Gastrocnemius medialis (tissue), 4 donors: Measurements from ENCODE around the gene IQGAP2. TPM values are rescaled to one million over a fixed set of nuclear protein-coding genes. Genes with fewer than 3 reads are reported as not detected.

Experiments used
- ATAC-seq, 2 donors: fragments of 150-250 bp; one replicate each; pipeline ENCODE4 v1.9.1; 2016
- DNase-seq, 2 donors: peaks; one replicate each; pipeline ENCODE4 v3.0.0-alpha.2; 2019
- H3K27ac ChIP-seq, 4 donors: fragments of 200-600 bp; sonication (generic); 1 replicate in 1 of 4; 2 replicates in 3 of 4; pipeline ENCODE4 v1.5.1; 2016 to 2018; ENCODE audit warnings: mild to moderate bottlenecking in 2 of 4, moderate library complexity in 1 of 4
- H3K27me3 ChIP-seq, 3 donors: fragments of 200-600 bp; sonication (generic) in 2 of 3; 1 replicate in 1 of 3; 2 replicates in 2 of 3; pipeline versions ENCODE4 v1.5.1 to v1.6.0; 2016 to 2019; ENCODE audit warnings: mild to moderate bottlenecking in 1 of 3, moderate library complexity in 1 of 3
- H3K36me3 ChIP-seq, 2 donors: fragments of 200-600 bp; sonication (generic) in 1 of 2; one replicate each; pipeline ENCODE4 v1.5.1; 2017 to 2018
- H3K4me1 ChIP-seq, 2 donors: fragments of 200-600 bp; sonication (generic) in 1 of 2; one replicate each; pipeline ENCODE4 v1.5.1; 2016 to 2017; ENCODE audit warnings: mild to moderate bottlenecking in 2 of 2
- H3K4me3 ChIP-seq, 4 donors: fragments of 200-600 bp; sonication (generic) in 3 of 4; 1 replicate in 1 of 4; 2 replicates in 3 of 4; pipeline ENCODE4 v1.5.1; 2016 to 2019; ENCODE audit warnings: mild to moderate bottlenecking in 2 of 4
- H3K9me3 ChIP-seq, 3 donors: fragments of 200-600 bp; sonication (generic) in 2 of 3; 1 replicate in 1 of 3; 2 replicates in 2 of 3; pipeline ENCODE4 v1.5.1; 2016 to 2019
- POLR2A ChIP-seq, 2 donors: fragments of 450-650 bp; IDR thresholded peaks; one replicate each; pipeline ENCODE4 v1.6.1; 2017; ENCODE audit warnings: antibody characterized with exemption in 2 of 2, mild to moderate bottlenecking in 2 of 2, moderate library complexity in 2 of 2
- in situ Hi-C, 4 donors: fragments of 200-750 bp; cut with MboI; loops; one replicate each; pipeline versions ENCODE4 v1.15.0 to v1.8.0; 2017; ENCODE audit warnings: low sequenced_read_pairs in 4 of 4
- intact Hi-C: fragments of 100-400 bp; cut with DNase I; formaldehyde crosslinking; loops from one replicate; pipeline ENCODE4 v1.15.1; 2023; ENCODE audit warnings: low total_unique reads
- total RNA-seq, 4 donors: library from RNA; depleted of rRNA; stranded (reverse); fragments of >200 nt; gene quantifications; one replicate each; pipeline versions ENCODE4 v1.1.0 to v1.2.3, GENCODE V29; 2016
- TF ChIP-seq, protein P1 (sequence below), 5 experiments: fragments of 450-650 bp in 3 of 5; fragments of 200-600 bp in 2 of 5; sonication (generic) in 2 of 5; IDR thresholded peaks in 4 of 5; conservative IDR thresholded peaks in 1 of 5; 1 replicate in 4 of 5; 2 replicates in 1 of 5; pipeline ENCODE4 v1.5.1; 2016 to 2019; ENCODE audit warnings: antibody characterized with exemption in 5 of 5, mild to moderate bottlenecking in 3 of 5, moderate library complexity in 3 of 5

Gene IQGAP2
- total RNA-seq, 4 donors from 2014 or later, result 1.5 to 6.8 (median 2.5) TPM

DNA sequence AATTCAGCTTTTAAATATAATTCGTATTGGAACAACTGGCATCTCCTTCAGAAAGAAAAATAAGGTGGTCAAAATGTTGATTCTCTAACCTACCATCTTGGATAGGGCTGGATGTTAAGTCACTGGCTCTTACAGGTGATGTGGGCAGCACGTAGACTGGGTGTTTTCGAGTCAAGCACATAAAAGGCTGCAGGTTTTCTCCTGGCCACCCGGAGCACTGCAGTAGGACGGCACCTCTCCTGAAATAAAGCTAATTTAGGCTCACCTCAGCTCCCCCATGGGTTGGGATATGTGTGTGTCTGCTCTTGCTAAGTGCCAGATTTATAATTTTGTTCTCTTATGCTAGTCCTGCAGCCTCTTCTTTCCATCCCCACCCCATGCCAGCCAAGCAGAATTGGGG, 80.3 kb downstream of the IQGAP2 start:
- TF ChIP-seq, protein P1, sequence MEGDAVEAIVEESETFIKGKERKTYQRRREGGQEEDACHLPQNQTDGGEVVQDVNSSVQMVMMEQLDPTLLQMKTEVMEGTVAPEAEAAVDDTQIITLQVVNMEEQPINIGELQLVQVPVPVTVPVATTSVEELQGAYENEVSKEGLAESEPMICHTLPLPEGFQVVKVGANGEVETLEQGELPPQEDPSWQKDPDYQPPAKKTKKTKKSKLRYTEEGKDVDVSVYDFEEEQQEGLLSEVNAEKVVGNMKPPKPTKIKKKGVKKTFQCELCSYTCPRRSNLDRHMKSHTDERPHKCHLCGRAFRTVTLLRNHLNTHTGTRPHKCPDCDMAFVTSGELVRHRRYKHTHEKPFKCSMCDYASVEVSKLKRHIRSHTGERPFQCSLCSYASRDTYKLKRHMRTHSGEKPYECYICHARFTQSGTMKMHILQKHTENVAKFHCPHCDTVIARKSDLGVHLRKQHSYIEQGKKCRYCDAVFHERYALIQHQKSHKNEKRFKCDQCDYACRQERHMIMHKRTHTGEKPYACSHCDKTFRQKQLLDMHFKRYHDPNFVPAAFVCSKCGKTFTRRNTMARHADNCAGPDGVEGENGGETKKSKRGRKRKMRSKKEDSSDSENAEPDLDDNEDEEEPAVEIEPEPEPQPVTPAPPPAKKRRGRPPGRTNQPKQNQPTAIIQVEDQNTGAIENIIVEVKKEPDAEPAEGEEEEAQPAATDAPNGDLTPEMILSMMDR (IDR thresholded peaks at IDR 0.05 in 4 of 5, conservative IDR thresholded peaks at IDR 0.05 in 1 of 5), result no peak
- no peak for TF ChIP-seq POLR2A (IDR thresholded peaks at IDR 0.05)
- H3K4me1 ChIP-seq, result no peaks in the 10 kb centered on the region
- no peaks in the 10 kb centered on the region for H3K9me3 ChIP-seq
- DNase-seq (no peak), ATAC-seq (no peak)
- no peak overlapping the region for H3K27ac ChIP-seq
- H3K36me3 ChIP-seq, result no peaks in the 10 kb centered on the region
- no peak overlapping the region for H3K4me3 ChIP-seq
- in situ Hi-C loops (no loop called here), intact Hi-C loops (no loop called here)
- H3K27me3 ChIP-seq, result no peaks in the 10 kb centered on the region

DNA sequence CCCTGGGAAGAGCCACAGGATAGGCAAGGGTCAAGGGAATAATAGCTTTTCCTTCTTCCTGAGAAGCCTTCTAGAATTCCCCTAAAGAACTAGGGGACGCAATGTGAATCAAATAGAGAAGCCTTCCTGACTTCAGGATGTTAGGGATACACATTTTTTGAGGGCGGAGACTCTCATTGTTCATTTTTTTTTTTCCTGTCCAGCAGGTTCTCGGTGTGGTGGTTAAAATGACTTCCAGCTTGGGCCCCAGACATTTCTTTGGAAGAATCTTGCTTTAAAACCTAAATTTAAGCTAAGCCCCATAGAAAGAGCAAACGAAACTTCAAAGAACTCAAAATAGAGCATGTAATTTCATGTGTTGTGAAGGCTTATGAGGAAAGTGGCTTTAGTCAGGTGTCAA, 80.8 kb downstream of the IQGAP2 start:
- Histone ChIP-seq H3K36me3 (no peaks in the 10 kb centered on the region), H3K4me1 (no peaks in the 10 kb centered on the region), H3K4me3 (no peak overlapping the region), H3K27me3 (no peaks in the 10 kb centered on the region), H3K27ac (no peak overlapping the region), H3K9me3 (no peaks in the 10 kb centered on the region)
- DNase-seq (no peak), ATAC-seq (no peak)
- in situ Hi-C loops, result no loop called here
- no peak for TF ChIP-seq POLR2A (IDR thresholded peaks at IDR 0.05)
- TF ChIP-seq, protein P1 (IDR thresholded peaks at IDR 0.05 in 4 of 5, conservative IDR thresholded peaks at IDR 0.05 in 1 of 5), result no peak
- intact Hi-C loops, result no loop called here

GRCh38 chr5:76485511-76485910, 82.4 kb downstream of the IQGAP2 start:
- ATAC-seq (no peak), DNase-seq (no peak)
- Histone ChIP-seq H3K27me3 (no peaks in the 10 kb centered on the region), H3K4me3 (no peak overlapping the region), H3K36me3 (no peaks in the 10 kb centered on the region), H3K4me1 (no peaks in the 10 kb centered on the region), H3K27ac (no peak overlapping the region), H3K9me3 (no peaks in the 10 kb centered on the region)
- intact Hi-C loops, result no loop called here
- TF ChIP-seq, protein P1 (IDR thresholded peaks at IDR 0.05 in 4 of 5, conservative IDR thresholded peaks at IDR 0.05 in 1 of 5), result no peak
- no peak for TF ChIP-seq POLR2A (IDR thresholded peaks at IDR 0.05)
- in situ Hi-C loops, result no loop called here

DNA sequence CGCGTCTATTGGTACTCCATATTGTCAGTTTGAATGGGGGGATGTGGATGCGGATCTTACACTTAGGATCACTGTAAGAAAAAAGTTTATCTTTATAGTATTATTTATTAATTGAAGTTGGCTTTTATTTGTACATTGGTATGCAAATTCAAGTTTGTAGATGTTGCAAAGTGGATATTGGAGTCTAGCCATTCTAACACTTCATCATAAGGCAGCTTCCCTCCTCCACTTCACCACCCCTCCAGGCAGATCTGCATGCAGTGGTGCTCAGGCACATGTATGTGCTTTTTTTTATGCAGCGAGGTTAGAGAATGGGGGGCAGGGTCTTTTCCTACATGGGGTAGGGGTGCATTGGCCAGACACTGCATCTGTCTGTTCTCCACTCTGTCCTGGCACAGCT, 84.3 kb downstream of the IQGAP2 start:
- intact Hi-C loops (no loop called here), in situ Hi-C loops (no loop called here)
- Histone ChIP-seq H3K27ac (no peak overlapping the region), H3K36me3 (no peaks in the 10 kb centered on the region), H3K4me1 (no peaks in the 10 kb centered on the region), H3K9me3 (no peaks in the 10 kb centered on the region), H3K27me3 (no peaks in the 10 kb centered on the region), H3K4me3 (no peak overlapping the region)
- ATAC-seq (no peak), DNase-seq (no peak)
- TF ChIP-seq POLR2A (IDR thresholded peaks at IDR 0.05), result no peak
- TF ChIP-seq, protein P1 (IDR thresholded peaks at IDR 0.05 in 4 of 5, conservative IDR thresholded peaks at IDR 0.05 in 1 of 5), result no peak

DNA sequence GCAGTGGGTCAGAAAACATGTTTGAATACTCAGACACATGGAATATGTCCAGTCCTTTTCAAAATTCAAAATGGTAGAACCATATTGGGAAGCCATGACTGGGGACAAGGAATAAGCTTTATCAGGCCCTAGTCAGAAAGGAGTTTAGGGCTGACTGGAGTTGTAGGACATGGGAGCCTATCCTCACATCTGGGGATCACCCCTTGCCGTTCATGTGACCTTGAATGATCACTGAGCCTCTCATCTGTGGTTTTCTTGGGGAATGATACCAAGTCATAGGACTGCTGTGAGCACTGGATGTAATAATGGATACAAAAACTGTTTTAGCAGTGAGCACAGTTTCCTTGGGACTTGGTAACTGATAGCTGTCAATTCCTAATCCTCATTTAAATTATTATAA, 84.7 kb downstream of the IQGAP2 start:
- TF ChIP-seq, protein P1 (IDR thresholded peaks at IDR 0.05 in 4 of 5, conservative IDR thresholded peaks at IDR 0.05 in 1 of 5), result no peak
- no peak for TF ChIP-seq POLR2A (IDR thresholded peaks at IDR 0.05)

More for the DNA sequence above, 84.7 kb downstream of the IQGAP2 start:
- no peaks in the 10 kb centered on the region for H3K36me3 ChIP-seq
- no peak for DNase-seq
- no peaks in the 10 kb centered on the region for H3K9me3 ChIP-seq
- H3K27me3 ChIP-seq, result no peaks in the 10 kb centered on the region
- ATAC-seq, result no peak
- no peak overlapping the region for H3K27ac ChIP-seq
- intact Hi-C loops (no loop called here), in situ Hi-C loops (no loop called here)
- H3K4me1 ChIP-seq, result no peaks in the 10 kb centered on the region
- H3K4me3 ChIP-seq, result no peak overlapping the region
